HG02943 (cell line): ENCODE data around the gene PNPLA6.

Experiments
- ATAC-seq: cut with Tn5 transposase; IDR thresholded peaks from one replicate; pipeline ENCODE4 v1.9.1; 2021; ENCODE audit warnings: mild to moderate bottlenecking, low read depth, moderate library complexity; ENCODE audit not compliant: unreplicated experiment

The PNPLA6 gene

GRCh38 chr19:7535047-7535997 is at the start of gene PNPLA6:
PNPLA6 (plus strand) TSS chr19:7535717; CDS start chr19:7535789, 72 bp downstream.
- ATAC-seq = peak; percentile 59

- ATAC-seq = no peak
Observed at GRCh38 chr19:7486923-7487322, 48.6 kb upstream of the PNPLA6 start.

GRCh38 chr19:7488736-7489353 is 46.7 kb upstream of the PNPLA6 start, which contains the start of gene PEX11G:
PEX11G (minus strand) TSS chr19:7489035; CDS start chr19:7489010, 25 bp downstream.
- no peak for ATAC-seq

- ATAC-seq = no peak
Observed at GRCh38 chr19:7489609-7490044, 45.9 kb upstream of the PNPLA6 start.

- no peak for ATAC-seq
Observed at GRCh38 chr19:7492142-7492541, 43.4 kb upstream of the PNPLA6 start.

GRCh38 chr19:7492558-7492957 is 43.0 kb upstream of the PNPLA6 start:
- ATAC-seq = no peak

- no peak for ATAC-seq
Observed at GRCh38 chr19:7494416-7495098, 41.0 kb upstream of the PNPLA6 start.

GRCh38 chr19:7497292-7497691 is 38.2 kb upstream of the PNPLA6 start:
- no peak for ATAC-seq

GRCh38 chr19:7500811-7501450 is 34.6 kb upstream of the PNPLA6 start:
- ATAC-seq = no peak

- no peak for ATAC-seq
Observed at GRCh38 chr19:7502552-7502951, 33.0 kb upstream of the PNPLA6 start.

- no peak for ATAC-seq
Observed at GRCh38 chr19:7504684-7505083, 30.8 kb upstream of the PNPLA6 start.

GRCh38 chr19:7505288-7505681 is 30.2 kb upstream of the PNPLA6 start:
- ATAC-seq = no peak

GRCh38 chr19:7505682-7506384 is 29.7 kb upstream of the PNPLA6 start:
- ATAC-seq = no peak

GRCh38 chr19:7506385-7507328 is 28.9 kb upstream of the PNPLA6 start:
- no peak for ATAC-seq

- ATAC-seq = no peak
Observed at GRCh38 chr19:7507884-7508283, 27.6 kb upstream of the PNPLA6 start.

- no peak for ATAC-seq
Observed at GRCh38 chr19:7509625-7510024, 25.9 kb upstream of the PNPLA6 start.

- ATAC-seq = no peak
Observed at GRCh38 chr19:7512400-7512851, 23.1 kb upstream of the PNPLA6 start.

- no peak for ATAC-seq
Observed at GRCh38 chr19:7513809-7514642, 21.5 kb upstream of the PNPLA6 start.
